HepG2 (cell line): ENCODE data around the gene TNFAIP1. TPM values are rescaled to one million over a fixed set of nuclear protein-coding genes. Genes with fewer than 3 reads are reported as not detected.

Experiments used
- ATAC-seq: fragments of 200-7000 bp; cut with Tn5 transposase; 3 replicates; pipeline ENCODE4 v1.9.1; 2020; ENCODE audit warnings: mild to moderate bottlenecking, moderate library complexity
- BruUV-seq: library from RNA; stranded (reverse); fragments of 400-500 nt; replicated peaks from 2 replicates; lab custom pipeline; 2021; lab: Mats Ljungman, UMichigan
- CTCF ChIA-PET: fragments of 300-600 bp; formaldehyde crosslinking; extraction: SDS; loops from one replicate; lab custom pipeline; 2021; ENCODE audit warnings: low total read pairs, inconsistent platforms, low intra/inter-chr PET ratio; lab: Yijun Ruan, JAX
- POLR2A ChIA-PET: fragments of 350-600 bp; sonication (Branson Sonifier 250); formaldehyde crosslinking; loops from one replicate; lab custom pipeline; 2020; ENCODE audit warnings: antibody characterized with exemption, inconsistent platforms; lab: Yijun Ruan, JAX
- DNase-seq: peaks from one replicate; pipeline ENCODE4 v3.0.0-alpha.2; 2015; ENCODE audit warnings: low spot score
- FAIRE-seq: peaks from 3 replicates; lab custom pipeline; 2011; peaks lifted over from hg19 to GRCh38; lab: Jason Lieb, UNC
- H2AFZ ChIP-seq: one replicate; pipeline ENCODE4 v1.6.1; 2011; ENCODE audit warnings: low read length, inconsistent platforms
- H3K27ac ChIP-seq: fragments of 300-600 bp; 3 replicates; pipeline ENCODE4 v1.8.0; 2011; ENCODE audit warnings: mixed run types, mild to moderate bottlenecking, mixed read lengths, low read length, inconsistent platforms; ENCODE audit not compliant: insufficient read depth; ENCODE audit errors: extremely low read length
- H3K27me3 ChIP-seq, 2 experiments: fragments of 200-600 bp in 1 of 2; 2 replicates in 1 of 2; 3 replicates in 1 of 2; pipeline versions ENCODE4 v1.6.0 to v1.8.0; 2011; ENCODE audit warnings: low read length in 2 of 2, mild to moderate bottlenecking in 2 of 2, moderate library complexity in 2 of 2, inconsistent platforms in 1 of 2; ENCODE audit not compliant: insufficient read depth in 2 of 2, control insufficient read depth in 1 of 2
- H3K36me3 ChIP-seq, 2 experiments: fragments of 200-600 bp in 1 of 2; replicated peaks in 1 of 2; 2 replicates in 1 of 2; 3 replicates in 1 of 2; pipeline versions ENCODE4 v1.5.1 to v1.8.0; 2011; ENCODE audit warnings: low read length in 2 of 2, inconsistent platforms in 1 of 2; ENCODE audit not compliant: insufficient read depth in 2 of 2, control insufficient read depth in 1 of 2
- H3K4me1 ChIP-seq: 2 replicates; pipeline ENCODE4 v1.5.1; 2012; ENCODE audit warnings: low read length, inconsistent platforms; ENCODE audit not compliant: insufficient read depth
- H3K4me2 ChIP-seq: 2 replicates; pipeline ENCODE4 v1.6.0; 2011; ENCODE audit warnings: low read depth, low read length, inconsistent platforms
- H3K4me3 ChIP-seq, 3 experiments: fragments of 200-600 bp in 1 of 3; sonication (generic), shearing (Covaris generic) in 1 of 3; replicated peaks in 1 of 3; 2 replicates each; pipeline ENCODE4 v1.5.1; 2011 to 2016; ENCODE audit warnings: low read length in 3 of 3, inconsistent platforms in 2 of 3, low read depth in 2 of 3, mild to moderate bottlenecking in 2 of 3, control low read depth in 1 of 3, mixed read lengths in 1 of 3; ENCODE audit not compliant: insufficient read depth in 1 of 3
- H3K79me2 ChIP-seq: one replicate; pipeline ENCODE4 v1.6.1; 2011; ENCODE audit warnings: low read length, inconsistent platforms; ENCODE audit not compliant: insufficient read depth
- H3K9ac ChIP-seq: 2 replicates; pipeline ENCODE4 v1.6.0; 2011; ENCODE audit warnings: mild to moderate bottlenecking, low read depth, low read length, inconsistent platforms; ENCODE audit not compliant: insufficient read depth
- H3K9me3 ChIP-seq: 2 replicates; pipeline ENCODE4 v1.5.1; 2012; ENCODE audit warnings: mild to moderate bottlenecking, low read length
- H4K20me1 ChIP-seq: 2 replicates; pipeline ENCODE4 v1.6.0; 2011; ENCODE audit warnings: inconsistent platforms, mild to moderate bottlenecking, low read length, moderate library complexity; ENCODE audit not compliant: insufficient read depth
- ARHGAP35 ChIP-seq: sonication (generic); formaldehyde crosslinking; IDR thresholded peaks from 2 replicates; pipeline ENCODE4 v1.9.0; 2022; ENCODE audit warnings: mild to moderate bottlenecking, inconsistent platforms, moderate library complexity, missing genetic modification reagents, borderline replicate concordance
- GMEB1 ChIP-seq: sonication (generic); formaldehyde crosslinking; IDR thresholded peaks from 2 replicates; pipeline ENCODE4 v1.5.1; 2020; ENCODE audit warnings: missing genetic modification reagents, mild to moderate bottlenecking, borderline replicate concordance
- KLF16 ChIP-seq, 2 experiments: sonication (generic) in 1 of 2; formaldehyde crosslinking in 1 of 2; IDR thresholded peaks; 2 replicates each; pipeline versions ENCODE4 v1.6.1 to v1.8.0; 2016 to 2023; ENCODE audit warnings: missing genetic modification reagents in 2 of 2, missing compliant biosample characterization in 1 of 2
- KMT2A ChIP-seq: sonication (generic); formaldehyde crosslinking; IDR thresholded peaks from 2 replicates; pipeline ENCODE4 v1.4.0; 2020; ENCODE audit warnings: missing genetic modification reagents
- POLR2AphosphoS5 ChIP-seq: IDR thresholded peaks from 2 replicates; pipeline ENCODE4 v1.6.1; 2012; ENCODE audit warnings: low read depth, low read length
- PRMT3 ChIP-seq: sonication (generic); formaldehyde crosslinking; IDR thresholded peaks from 2 replicates; pipeline ENCODE4 v1.8.1; 2022; ENCODE audit warnings: low read depth, mild to moderate bottlenecking, moderate library complexity, missing genetic modification reagents, borderline replicate concordance
- ZFP36 ChIP-seq: fragments of 150-350 bp; IDR thresholded peaks from 2 replicates; pipeline ENCODE4 v1.6.1; 2018; ENCODE audit warnings: borderline replicate concordance, low read length, low read depth; ENCODE audit not compliant: partially characterized antibody
- ZNF550 ChIP-seq: sonication (generic); formaldehyde crosslinking; IDR thresholded peaks from 2 replicates; pipeline ENCODE4 v1.4.0; 2020; ENCODE audit warnings: mild to moderate bottlenecking, missing genetic modification reagents, borderline replicate concordance
- WGBS: methylation state at CpG from one replicate; pipeline ENCODE4 v1.1.6; 2017; ENCODE audit warnings: low lambda C conversion rate; 5-methylcytosine and 5-hydroxymethylcytosine counted together
- in situ Hi-C: cut with HindIII; loops from 2 replicates; pipeline ENCODE4 v1.10.0; 2017; ENCODE audit warnings: low pct_unique_long_range_greater_than_20kb; ENCODE audit not compliant: extremely low pct_ligation_motif_present
- intact Hi-C: fragments of 100-400 bp; cut with micrococcal nuclease; formaldehyde crosslinking; loops from one replicate; pipeline ENCODE4 v1.10.0; 2022; ENCODE audit not compliant: unreplicated experiment
- polyA plus RNA-seq, 8 experiments: library from polyadenylated mRNA; depleted of rRNA in 3 of 8; stranded (reverse) in 7 of 8; unstranded in 1 of 8; fragments of >200 nt; fragmentation: Illumina TruSeq in 4 of 8; extraction: Trizol in 4 of 8; gene quantifications; 2 replicates each; pipeline versions ENCODE4 v1.2.1 to v1.2.3, GENCODE V29; 2011 to 2016; ENCODE audit warnings: low read depth in 4 of 8, missing spikeins in 1 of 8, mixed read lengths in 1 of 8; ENCODE audit not compliant: insufficient read depth in 1 of 8
- total RNA-seq, 5 experiments: library from RNA; depleted of rRNA; stranded (reverse); fragments of >200 nt; fragmentation: Illumina TruSeq; extraction: Trizol; gene quantifications; 2 replicates each; pipeline ENCODE4 v1.2.3, GENCODE V29; 2016; ENCODE audit warnings: low read depth in 1 of 5
- TF ChIP-seq, protein P1 (sequence below): sonication (generic); formaldehyde crosslinking; IDR thresholded peaks from 2 replicates; pipeline ENCODE4 v1.5.0; 2020; ENCODE audit warnings: missing genetic modification reagents, mild to moderate bottlenecking, borderline replicate concordance

TNFAIP1 gene
- total and polyA plus RNA-seq, 2 of the 13 experiments (the other 11 are each of a cell fraction or from before 2014, with no cell fraction given), result 17.5 to 40.6 TPM

DNA sequence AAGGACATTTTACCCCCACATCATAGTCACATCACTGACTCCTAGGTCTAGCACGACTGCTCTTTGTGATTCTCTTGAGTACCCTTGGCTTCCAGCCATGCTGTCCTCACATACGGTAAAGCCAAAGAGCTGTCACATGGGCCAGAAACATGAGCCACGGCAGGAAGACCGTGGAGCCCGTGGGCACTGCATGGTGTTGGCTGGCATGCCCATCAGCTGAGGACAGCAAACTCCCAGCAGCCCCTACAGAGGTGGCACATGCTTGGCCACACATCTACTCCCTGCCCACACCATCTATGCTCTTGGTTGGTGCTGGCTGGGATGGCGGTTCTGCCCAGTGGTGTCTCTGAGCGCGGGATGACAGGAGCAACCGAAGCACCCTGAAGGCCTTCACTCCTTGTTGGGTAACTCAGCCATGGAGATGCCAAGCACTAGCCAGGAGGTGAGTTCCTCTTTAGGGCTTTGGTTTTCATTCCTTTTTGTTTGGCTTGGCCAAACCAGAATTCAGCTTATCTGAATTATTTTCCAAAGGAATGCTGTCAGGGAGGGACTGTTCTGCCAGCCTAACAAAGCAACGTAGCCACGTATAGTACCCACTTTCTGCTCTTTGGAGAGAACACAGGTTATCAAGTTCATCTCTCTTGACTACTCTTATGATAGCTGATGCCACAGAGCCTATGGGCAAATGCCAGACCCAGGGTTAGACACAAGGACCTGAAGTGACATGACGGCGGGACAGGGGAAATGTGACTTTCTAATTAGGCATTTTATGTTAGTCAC is 10.0 kb downstream of the TNFAIP1 start (continued):
- TF ChIP-seq GMEB1 (no peak), KLF16 (CRISPR knock-in tag; IDR thresholded peaks at IDR 0.05) (no peak), ZFP36 (no peak), ZNF550 (CRISPR knock-in tag) (no peak), POLR2AphosphoS5 (peak; percentile 34), PRMT3 (no peak)
- TF ChIP-seq, protein P1, sequence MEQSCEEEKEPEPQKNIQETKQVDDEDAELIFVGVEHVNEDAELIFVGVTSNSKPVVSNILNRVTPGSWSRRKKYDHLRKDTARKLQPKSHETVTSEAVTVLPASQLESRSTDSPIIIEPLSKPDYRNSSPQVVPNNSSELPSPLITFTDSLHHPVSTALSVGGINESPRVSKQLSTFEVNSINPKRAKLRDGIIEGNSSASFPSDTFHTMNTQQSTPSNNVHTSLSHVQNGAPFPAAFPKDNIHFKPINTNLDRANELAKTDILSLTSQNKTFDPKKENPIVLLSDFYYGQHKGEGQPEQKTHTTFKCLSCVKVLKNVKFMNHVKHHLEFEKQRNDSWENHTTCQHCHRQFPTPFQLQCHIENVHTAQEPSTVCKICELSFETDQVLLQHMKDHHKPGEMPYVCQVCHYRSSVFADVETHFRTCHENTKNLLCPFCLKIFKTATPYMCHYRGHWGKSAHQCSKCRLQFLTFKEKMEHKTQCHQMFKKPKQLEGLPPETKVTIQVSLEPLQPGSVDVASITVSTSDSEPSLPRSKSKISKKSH (CRISPR knock-in tag), result no peak

GRCh38 chr17:28346199-28346580 is 10.6 kb downstream of the TNFAIP1 start:
- H3K9me3 ChIP-seq, result no peaks in the 10 kb centered on the region
- ChIA-PET POLR2A (interaction anchor here (0.9 to 5.7 kb wide), 8 partner anchors 11 to 142 kb away, joined by 3 to 68 read pairs (median 14); partner anchors contain the start of genes IFT20, POLDIP2, SLC46A1 and TMEM97), CTCF (interaction anchor here (1.2 kb wide), 1 partner anchor 70 kb away, joined by 4 read pairs; no protein-coding TSS in a partner anchor)
- no peak overlapping the region for H2AFZ ChIP-seq
- no peak for FAIRE-seq
- H3K9ac ChIP-seq, result 0 out of 2 replicates have a peak overlapping the region, but pooled peaks have one; percentile 9
- peak overlapping the region; percentile 43 for H3K27ac ChIP-seq
- no peaks in the 10 kb centered on the region for H4K20me1 ChIP-seq
- no peak for DNase-seq
- no peaks in the 10 kb centered on the region for H3K27me3 ChIP-seq
- TF ChIP-seq ARHGAP35 (no peak), KMT2A (CRISPR knock-in tag) (0 out of 2 replicates have a peak, but pooled peaks have one; percentile 8)
- H3K4me1 ChIP-seq, result peaks cover 26% of the 10 kb centered on the region
- intact Hi-C loops (loop anchor here (5.0 kb wide), 1 partner anchor 114 kb away; no protein-coding TSS in a partner anchor), in situ Hi-C loops (no loop called here)
- no peaks in the 10 kb centered on the region for H3K79me2 ChIP-seq
- no TSS peak for BruUV-seq
- H3K4me2 ChIP-seq, result peak overlapping the region; percentile 21; the same call in 1 of the 2 replicates
- 98% methylated on average over 2 of the region's 2 CpGs for WGBS
- no peak for ATAC-seq
- peaks cover 31 to 74% of the 10 kb centered on the region in 2 experiments for H3K36me3 ChIP-seq
- no peak overlapping the region for H3K4me3 ChIP-seq
